NOMO-1 treated with dmso at 0.1 percent for 144 hours (cell line): Measurements from ENCODE around the gene HHAT.

Experiments used
- DNase-seq: peaks from one replicate; lab custom pipeline; 2025; ENCODE audit not compliant: unreplicated experiment; lab: John Stamatoyannopoulos, UW

Gene HHAT

DNA sequence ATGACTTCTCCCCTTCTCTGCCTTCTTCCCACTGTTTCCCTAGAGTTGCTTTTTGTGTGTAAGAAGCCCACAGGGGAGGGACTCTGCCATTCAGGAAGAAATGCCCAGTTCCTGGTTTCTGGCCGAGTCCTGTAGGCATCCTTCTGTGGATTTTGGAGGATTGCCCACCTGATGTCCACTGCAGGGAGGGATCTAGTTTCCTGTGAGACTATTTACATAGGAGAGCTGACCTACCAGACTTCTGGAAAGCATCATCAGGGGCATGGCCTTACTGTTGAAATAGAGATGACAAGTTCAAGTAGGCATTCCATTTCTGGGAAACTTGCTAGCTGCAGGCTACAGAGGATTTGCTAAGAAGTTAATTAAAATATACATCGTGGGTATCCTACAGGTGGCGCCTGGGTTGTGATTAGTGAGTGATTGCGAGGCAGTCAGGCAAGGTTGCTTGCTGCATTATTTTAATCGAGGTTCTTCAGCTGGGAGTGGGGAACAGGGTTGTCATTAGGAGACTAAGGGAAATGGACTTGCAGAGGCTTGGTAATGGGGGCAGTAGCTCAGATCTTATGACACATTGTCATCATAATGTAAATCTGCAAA is 148.7 kb downstream of the HHAT start:
- no peak for DNase-seq

DNA sequence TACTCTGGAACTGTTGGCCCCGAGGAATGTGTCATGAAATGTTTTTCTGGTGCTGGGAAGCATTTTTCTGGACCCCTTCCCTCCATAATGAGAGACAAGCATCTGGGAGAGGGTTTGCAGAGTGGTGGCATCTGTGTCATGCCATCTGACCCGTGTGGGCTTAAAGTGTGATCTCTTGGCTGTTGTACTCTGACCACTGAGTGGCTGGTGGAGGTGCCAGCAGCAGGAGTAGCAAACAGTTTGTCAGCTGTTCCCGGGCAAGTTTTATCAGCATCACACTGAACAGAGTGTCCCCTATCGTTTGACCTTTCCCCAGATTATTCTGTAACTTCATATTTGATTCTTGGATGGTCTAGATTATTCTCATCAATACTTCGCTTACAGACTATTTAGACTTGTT is 150.1 kb downstream of the HHAT start:
- no peak for DNase-seq

DNA sequence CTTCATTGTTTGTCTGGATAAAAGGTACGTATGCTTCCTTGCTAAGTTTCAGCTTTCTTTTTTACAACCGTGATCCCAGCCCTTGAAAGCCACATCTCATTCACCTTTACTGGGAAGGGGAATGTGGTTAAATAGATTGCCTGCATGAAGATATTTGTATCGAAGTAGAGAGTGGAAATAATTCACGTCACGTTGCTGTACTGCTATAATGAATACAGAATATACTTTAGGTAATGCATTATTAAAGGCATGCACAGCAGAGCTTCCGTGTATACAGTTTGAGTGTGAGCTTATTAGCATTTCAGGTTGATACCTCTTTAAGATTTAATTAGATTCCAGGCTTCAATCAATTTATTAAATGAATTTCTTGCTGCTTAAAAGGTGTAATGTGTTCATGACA is 153.8 kb downstream of the HHAT start:
- DNase-seq: no peak

DNA sequence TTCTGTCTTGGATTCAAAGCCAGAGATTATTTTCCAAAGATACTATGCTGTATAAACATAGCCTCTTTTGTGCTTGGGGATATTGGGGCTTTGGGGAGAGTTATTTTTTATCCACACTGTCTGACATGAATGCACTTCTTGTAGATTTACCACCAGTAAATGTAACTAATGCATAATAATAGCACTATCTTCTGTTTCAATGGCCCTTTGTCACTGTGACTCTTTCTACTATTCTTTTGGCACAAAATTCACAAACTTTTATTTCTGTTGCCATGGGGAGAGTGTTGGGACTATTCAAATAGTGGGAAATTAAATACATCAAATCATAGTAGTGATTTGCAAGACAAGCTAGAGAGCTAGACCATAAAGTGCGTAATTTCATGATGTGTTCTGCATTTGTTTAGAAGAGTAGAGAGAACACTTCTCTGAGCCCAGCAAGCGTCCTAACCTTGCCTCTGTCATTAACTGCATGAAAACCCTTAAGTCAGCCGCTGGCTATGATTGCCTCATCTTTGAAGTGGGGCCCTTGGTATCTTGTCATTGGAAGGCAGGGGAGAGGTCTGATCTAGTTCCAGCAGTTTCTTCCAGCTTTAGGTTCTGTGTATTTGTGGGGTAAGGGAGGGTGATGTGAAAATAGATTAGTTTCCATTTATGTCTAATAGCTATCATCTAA is 154.4 kb downstream of the HHAT start:
- no peak for DNase-seq

DNA sequence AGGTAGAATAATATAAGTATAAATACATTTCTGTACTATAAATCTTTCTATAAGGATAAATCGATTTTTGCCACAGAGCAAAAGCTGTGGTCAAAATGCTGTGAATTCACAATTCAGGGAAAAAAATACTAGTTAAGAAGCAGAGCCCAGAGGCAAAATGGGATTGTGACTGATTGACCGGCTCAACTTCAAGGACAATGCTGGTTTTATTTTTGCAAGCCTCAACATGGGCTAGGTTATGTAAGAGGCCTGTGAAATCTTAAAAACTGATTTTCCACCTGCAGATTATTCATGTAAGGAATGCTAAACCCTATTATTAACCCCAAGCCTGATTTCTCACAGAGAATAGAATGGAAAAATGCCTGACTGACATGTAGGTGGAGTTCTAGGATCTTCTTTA is 155.1 kb downstream of the HHAT start:
- DNase-seq: no peak

DNA sequence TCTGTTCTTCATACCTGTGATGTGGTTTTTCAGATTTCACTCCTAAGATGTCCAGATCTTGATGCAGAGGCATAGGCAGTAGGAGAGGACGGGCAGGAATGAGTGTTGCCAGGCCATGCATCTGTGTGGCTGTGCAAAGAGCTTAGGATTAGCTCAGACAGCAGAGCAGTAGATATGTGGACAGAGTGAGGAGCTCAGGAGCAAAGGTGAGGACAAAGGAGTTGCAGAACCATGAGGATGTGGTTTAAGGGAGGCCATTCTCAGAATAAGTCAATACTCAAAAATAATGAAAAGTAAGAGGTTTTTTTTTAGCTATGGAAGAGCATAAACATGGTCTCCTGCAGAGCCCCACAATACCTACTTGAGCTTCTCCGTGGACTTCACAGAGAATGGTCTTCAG is 158.3 kb downstream of the HHAT start:
- DNase-seq: no peak

DNA sequence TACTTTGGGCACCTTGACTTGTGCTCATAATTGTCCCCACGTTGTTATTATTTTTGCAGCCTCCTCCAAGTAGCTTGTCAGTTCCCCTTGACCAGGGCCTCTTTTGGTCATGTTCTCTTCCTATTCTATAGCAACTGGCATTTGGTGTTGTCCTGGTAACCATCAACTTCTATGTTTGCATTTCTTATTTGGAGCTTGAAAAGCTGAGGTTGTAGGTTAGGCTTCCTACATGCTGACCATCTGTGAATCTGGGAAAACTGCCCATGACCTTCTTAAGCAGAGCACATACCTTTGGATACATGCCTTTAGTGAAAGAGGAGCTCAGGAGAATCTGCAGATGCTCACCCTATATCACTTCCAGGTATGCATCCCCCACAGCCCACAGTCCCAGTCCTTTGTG is 160.8 kb downstream of the HHAT start:
- no peak for DNase-seq

DNA sequence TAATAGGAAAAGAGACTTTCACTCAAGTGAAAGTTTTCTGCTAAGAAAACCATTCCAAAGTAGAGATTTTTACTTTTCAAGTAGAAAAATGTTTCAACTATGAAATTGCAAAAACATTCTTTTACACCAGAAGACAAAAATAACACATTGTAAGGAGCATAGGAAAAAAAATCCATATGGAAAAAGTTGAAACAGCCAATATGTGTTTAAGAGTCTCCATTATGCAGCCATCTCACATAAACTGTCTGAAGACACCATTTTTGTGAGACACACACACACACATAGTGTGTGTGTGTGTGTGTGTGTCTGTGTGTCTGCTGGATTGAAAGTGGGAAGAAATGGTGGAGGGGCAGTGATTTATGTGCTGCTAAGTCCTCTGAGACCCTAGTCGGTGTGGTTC is 162.1 kb downstream of the HHAT start:
- DNase-seq: no peak

DNA sequence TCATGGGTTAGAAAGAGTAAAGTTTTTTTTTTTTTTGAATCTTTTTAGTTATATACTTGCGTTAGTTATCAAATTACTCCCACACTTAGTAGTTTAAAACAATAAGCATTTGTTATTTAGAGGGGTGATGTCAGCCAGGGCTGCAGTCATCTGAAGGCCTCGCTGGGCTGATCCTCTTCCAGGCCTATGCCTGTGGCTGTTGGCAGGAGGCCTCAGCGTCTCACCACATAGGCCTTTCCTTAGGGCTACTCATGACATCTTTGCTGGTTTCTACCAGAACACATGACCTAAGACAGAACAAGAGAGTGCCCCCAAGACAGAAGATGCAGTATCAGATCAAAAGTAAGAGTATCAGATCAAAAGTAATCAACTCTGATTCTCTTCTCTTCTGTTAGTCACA is 167.4 kb downstream of the HHAT start:
- no peak for DNase-seq

DNA sequence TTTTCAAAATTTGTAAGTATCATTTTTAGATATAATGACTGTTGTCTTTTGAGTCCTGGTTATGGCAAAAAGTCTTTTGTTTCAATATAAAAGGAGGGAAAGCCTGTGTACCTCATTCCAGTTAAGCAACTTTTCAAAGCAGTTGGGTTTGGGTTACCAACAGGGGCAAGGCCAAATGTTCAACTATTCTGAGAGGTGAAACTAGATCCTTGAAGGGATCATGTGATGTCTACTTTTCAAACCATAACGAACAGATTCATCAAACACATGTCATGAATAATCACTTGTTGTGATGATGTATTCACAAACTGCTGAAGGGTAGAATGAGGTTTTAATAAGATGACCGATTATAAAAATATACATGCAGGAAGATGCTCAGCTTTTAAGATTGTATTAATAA is 171.3 kb downstream of the HHAT start:
- no peak for DNase-seq

DNA sequence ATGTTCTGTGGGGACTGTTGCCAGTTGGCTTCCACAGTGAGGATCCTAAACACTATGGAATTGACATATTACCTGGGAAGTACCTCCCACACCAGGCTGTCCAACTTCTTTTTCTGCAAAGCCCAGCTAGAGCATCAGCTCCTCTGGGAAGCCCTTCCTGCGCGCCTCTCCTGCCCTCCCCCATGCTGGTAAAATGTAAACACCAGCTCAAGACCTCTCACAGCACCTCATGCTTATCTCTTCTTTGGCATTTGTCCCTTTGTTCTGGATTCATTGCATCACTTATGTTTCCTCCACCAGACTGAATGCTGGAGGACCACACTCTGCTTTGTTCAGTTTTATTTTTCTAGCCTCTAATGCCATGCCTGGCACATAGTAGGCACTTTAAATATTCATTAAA is 172.1 kb downstream of the HHAT start:
- no peak for DNase-seq

DNA sequence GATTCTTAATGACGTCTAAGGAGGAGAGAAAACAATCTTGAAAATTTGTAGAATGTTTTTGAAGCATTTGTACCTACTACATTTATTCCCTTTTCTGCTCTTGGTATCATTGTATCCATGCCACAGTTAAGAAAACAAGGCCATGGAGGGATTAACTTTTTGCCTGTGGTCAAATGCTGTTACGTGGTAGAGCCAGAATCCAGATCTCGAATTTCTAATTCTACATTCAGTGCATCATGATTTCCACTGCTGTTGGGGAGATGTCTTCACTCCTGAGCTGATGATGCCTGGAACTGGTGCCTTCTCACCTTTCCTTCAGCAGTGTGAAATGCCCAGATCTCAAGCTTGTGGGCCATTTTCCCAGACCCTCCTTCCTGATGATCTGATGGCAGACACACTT is 175.6 kb downstream of the HHAT start:
- no peak for DNase-seq

DNA sequence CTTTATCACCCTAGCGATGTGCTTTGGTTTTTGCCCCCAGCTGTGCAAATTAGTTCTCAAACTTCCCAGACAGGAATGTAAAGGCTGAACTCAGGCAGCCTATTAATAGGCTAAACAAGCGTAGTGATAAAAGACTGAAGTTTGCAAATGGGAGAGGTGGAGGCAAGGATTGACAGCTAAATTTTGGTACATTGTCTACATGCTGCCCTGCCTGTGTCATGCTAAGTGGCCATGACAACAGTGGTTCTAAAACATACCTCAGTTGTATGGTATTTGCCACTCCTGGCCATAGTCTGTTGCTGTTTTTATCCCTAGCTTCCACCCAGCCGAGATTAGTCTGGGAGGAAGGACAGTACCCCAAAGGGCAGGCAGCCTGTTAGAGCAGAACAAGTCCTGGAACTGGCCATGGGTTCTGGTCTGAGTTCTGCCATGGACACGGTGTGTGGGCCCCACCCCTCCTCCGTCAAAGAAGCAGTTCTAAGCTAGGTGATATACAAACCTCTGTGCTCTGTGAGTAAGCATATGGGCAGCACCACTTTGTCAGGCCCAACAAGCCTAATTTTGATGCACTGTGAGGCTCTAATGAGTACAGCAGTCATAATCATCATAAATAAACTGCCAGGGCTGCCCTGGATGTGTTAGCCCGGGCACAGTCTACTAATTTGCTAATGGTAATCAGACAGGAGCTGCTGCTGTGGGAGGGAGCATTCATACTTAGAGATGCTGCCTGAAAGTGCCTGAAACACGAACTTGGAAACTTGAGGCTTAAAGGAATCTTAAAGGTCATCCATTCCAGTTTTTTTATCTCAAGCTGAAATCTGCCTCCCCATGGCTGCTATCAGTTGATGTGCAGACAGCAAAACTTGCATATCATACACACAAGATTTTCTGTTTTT is 177.1 kb downstream of the HHAT start:
- DNase-seq: no peak

DNA sequence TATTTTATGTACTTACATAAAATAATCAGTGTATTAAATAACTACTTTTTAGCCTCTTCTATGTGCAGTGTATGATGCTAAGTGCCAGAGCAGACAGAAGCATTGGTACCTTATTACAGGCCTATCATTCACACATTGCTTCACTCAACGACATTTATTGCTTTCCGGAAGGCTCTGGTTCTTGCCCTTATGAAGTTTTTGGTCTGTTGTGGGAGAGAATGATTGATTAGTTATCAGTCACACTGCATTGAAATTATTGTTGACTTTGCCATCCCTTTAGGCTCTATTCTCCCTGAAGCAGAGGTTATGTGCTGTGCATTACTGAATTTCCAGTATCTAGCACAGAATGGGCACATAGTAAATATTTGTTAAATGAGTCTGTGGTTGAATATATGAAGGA is 178.0 kb downstream of the HHAT start:
- no peak for DNase-seq

DNA sequence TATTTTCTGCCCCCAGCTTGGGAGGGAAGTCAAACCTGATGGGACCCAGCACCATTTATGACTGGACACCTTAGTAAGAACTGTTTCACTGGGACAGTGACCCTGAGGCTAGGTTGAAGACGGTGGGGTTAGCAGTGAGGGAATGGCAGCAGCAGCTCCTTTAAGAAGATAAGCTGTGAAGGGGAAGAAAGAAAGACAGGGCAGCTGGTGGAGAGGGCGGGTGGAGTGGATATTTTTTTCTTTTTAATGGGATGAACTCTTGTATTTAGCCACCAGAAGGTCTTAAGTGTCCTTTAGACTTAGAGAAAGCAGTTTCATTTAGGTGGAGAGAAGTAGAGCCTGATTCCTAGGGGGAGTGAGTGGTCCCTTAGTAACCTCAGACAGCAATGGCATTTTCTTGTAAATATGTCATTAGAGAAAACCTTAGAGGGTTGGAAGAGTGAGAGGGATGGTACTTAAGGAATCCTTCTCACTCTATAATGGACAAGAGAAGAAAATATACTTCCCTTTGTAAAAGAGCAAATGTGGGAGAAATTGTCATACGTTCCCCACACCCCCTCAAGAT is 187.5 kb downstream of the HHAT start:
- no peak for DNase-seq

DNA sequence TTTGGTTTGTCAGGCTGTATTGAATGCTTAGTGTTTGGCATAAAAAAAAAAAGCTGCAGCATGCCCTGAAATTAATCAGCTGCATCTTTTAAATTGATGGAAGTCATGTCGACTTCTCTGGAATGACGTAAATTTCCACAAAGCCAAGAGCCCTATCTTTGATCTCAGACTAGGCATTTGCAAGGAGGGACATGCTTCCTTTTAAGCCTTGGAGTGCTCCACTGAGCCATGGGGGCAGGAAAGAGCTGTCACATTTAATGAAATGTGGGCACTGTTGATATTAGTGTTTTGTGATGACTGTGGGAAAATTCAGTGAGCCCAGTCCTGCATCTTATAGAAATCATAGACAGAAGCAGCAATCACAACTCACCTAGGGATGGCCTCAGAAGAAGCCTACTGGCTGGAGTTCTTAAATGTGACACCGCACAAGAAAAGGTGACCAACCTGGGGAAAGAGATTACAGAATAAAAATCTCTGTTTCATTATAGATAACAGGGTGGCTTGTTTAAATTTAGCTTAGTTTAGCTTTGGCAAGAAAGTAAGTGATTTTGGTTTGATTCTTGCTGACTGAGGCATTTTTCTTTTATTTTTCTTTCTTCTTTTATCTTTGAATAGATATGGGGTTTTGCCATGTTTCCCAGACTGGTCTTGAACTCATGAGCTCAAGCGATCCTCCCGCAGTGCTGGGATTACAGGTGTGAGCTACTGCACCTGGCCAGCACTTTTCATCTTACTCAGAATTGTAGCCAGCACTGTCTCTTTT is 188.2 kb downstream of the HHAT start:
- DNase-seq: no peak

DNA sequence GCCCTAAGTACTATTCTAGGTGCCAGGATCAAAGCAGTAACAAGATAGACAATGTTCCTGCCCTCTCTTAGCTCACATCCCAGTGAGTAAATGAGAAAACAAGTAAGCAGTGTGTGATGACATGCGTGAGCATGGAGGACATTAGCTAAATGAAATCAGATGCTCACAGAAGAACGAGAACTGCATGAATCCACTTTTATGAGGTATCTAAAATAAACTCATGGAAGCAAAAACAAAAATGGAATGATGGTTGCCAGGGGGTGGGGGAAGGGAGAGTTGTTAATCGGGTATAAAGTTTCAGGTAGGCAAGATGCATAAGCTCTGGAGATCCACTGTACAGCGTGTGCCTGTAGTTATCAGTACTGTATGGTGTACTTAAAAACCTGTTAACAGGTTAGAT is 195.1 kb downstream of the HHAT start:
- DNase-seq: no peak

DNA sequence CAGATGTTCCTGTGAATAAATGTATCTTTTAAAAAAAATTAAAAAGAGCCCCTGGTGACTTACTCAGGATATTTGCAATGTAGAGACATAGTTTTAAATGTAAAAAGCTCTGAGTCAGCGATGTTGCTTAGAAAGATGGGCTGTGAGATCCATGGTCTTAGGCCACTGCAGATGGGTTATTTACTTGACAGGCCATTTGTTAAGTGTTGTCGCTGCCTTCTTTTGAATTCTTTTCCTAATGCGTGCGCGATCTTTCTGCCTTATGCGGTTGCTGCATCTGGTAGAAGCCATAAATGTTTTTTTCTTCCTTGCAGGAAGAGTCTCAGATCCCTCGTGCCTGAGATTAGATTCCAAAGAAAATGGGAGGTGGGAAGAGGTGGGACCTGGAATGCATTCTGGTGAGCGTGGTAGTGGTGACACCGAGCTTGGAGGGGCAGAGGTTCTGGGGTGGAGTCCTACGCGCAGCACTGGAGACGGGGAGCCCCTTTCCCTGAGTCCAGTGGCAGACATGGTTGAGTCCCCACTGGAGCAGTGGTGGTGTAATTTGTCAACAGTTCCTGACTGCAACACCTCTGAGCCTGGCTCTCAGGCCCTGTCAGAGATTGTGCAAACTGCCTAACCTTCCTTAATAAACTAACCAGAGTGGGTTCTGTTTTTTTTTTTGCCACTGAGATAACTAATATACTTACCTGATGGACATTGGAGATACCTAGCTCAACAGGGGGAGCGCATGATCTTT is 197.2 kb downstream of the HHAT start:
- no peak for DNase-seq

DNA sequence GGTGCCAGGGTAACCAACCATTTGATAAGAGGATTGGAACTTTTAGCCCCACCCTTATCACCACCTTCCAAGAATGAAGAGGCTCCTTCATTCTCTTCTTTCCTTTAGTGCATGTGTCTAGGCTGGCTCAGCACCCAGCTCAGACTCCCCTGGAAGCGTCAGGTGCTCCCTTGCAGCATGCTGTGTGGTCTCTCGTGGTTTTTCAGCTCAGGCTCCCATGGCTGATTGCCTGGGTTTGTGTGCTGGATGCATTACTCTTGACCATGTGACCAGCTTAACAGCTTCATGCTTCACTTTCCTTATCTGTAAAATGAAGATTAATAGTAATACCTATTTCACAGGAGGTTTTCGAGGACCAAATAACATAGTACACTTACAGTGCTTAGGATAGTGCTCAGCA is 198.4 kb downstream of the HHAT start:
- no peak for DNase-seq

DNA sequence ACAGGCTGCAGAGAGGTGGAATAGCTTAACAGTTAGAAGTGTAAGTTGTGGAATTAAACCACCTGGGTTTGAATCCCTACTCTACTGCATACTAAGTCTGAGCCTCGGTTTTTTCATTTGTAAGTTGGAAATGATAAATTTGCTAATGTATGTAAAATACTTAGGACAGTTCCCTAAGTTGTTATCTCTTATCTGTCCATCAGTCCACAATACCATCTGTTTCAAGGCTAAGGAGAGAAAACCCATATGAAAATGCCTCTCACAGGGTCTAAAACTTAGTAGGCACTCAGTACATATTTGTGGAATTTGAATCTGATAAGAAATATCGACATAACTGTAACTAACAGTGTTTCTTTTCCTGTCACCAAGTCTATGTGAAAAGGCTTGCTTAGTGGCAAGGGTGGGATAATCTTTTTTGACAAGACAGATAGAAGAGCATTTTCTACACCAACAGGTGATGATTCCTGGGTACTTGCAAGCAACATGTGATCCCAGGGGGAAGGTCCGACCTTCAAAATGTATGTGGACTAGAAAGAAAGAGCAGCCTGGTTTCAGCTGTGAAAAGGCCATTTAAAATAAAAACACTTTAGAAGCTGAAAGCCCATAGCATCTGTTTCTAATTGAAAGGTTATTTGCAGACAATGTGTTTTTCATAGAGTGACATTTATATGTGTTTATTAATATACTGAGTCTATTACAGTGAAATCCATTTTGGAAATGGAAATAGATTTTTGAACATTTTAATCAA is 202.9 kb downstream of the HHAT start:
- DNase-seq: no peak
